GDM1 (cell line): ENCODE measurements around the gene CAMKMT.

Source experiments
- DNase-seq: peaks from one replicate; lab custom pipeline; 2025; lab: John Stamatoyannopoulos, UW

Gene CAMKMT

GRCh38 chr2:44801841-44802776 is 440.4 kb downstream of the CAMKMT start:
- DNase-seq, result no peak

- no peak for DNase-seq
Observed at GRCh38 chr2:44802777-44803424, 441.2 kb downstream of the CAMKMT start.

- DNase-seq, result no peak
Observed at GRCh38 chr2:44804406-44805265, 442.9 kb downstream of the CAMKMT start.

- DNase-seq, result no peak
Observed at GRCh38 chr2:44805401-44806235, 443.9 kb downstream of the CAMKMT start.

GRCh38 chr2:44807201-44808025 is 445.7 kb downstream of the CAMKMT start:
- no peak for DNase-seq

GRCh38 chr2:44810892-44811530 is 449.3 kb downstream of the CAMKMT start:
- DNase-seq, result no peak

GRCh38 chr2:44813165-44813564 is 451.4 kb downstream of the CAMKMT start:
- DNase-seq, result no peak

- no peak for DNase-seq
Observed at GRCh38 chr2:44813658-44814057, 451.9 kb downstream of the CAMKMT start.

GRCh38 chr2:44817256-44817655 is 455.5 kb downstream of the CAMKMT start:
- no peak for DNase-seq

GRCh38 chr2:44817673-44818335 is 456.1 kb downstream of the CAMKMT start:
- DNase-seq, result no peak

- no peak for DNase-seq
Observed at GRCh38 chr2:44819061-44819460, 457.3 kb downstream of the CAMKMT start.

- no peak for DNase-seq
Observed at GRCh38 chr2:44821500-44821899, 459.8 kb downstream of the CAMKMT start.

- DNase-seq, result no peak
Observed at GRCh38 chr2:44822174-44822573, 460.4 kb downstream of the CAMKMT start.
